IMR-90 (cell line): ENCODE data around the gene ACTR3C. TPM values are rescaled to one million over a fixed set of nuclear protein-coding genes. Genes with fewer than 3 reads are reported as not detected.
A peak's percentile ranks its signal among the peaks of the same experiment; 100 is the strongest.

Source experiments
- ATAC-seq: fragments of 200-7000 bp; cut with Tn5 transposase; 2 replicates; pipeline ENCODE4 v1.9.1; 2020; ENCODE audit warnings: low read depth, mild to moderate bottlenecking, moderate library complexity
- BruUV-seq: library from RNA; stranded (reverse); fragments of 400-500 nt; replicated peaks from 2 replicates; lab custom pipeline; 2021; lab: Mats Ljungman, UMichigan
- CTCF ChIA-PET: fragments of 300-600 bp; formaldehyde crosslinking; extraction: SDS; loops from one replicate; lab custom pipeline; 2021; ENCODE audit warnings: antibody characterized with exemption; lab: Yijun Ruan, JAX
- POLR2A ChIA-PET: fragments of 300-600 bp; sonication (Branson Sonifier 250); formaldehyde crosslinking; loops from one replicate; lab custom pipeline; 2022; ENCODE audit warnings: antibody characterized with exemption; ENCODE audit not compliant: unreplicated experiment; lab: Charles Lee
- DNase-seq: peaks from one replicate; pipeline ENCODE4 v3.0.0; 2013
- H2AFZ ChIP-seq: replicated peaks from 2 replicates; pipeline ENCODE3; 2013; ENCODE audit warnings: low read length, mild to moderate bottlenecking; ENCODE audit not compliant: poor library complexity
- H2AK5ac ChIP-seq: 2 replicates; pipeline ENCODE4 v1.6.1; 2013; ENCODE audit warnings: low read depth, low read length, inconsistent platforms
- H2AK9ac ChIP-seq: replicated peaks from 2 replicates; pipeline ENCODE3; 2013; ENCODE audit warnings: mild to moderate bottlenecking, low read depth, low read length, moderate library complexity; ENCODE audit not compliant: poor library complexity
- H2BK120ac ChIP-seq: 2 replicates; pipeline ENCODE4 v1.6.1; 2013; ENCODE audit warnings: low read depth, low read length, inconsistent platforms
- H2BK15ac ChIP-seq: 3 replicates; pipeline ENCODE4 v1.6.1; 2013; ENCODE audit warnings: low read depth, low read length, inconsistent platforms
- H2BK20ac ChIP-seq: 2 replicates; pipeline ENCODE4 v1.6.1; 2013; ENCODE audit warnings: low read depth, mild to moderate bottlenecking, inconsistent platforms, low read length, moderate library complexity
- H2BK5ac ChIP-seq: 2 replicates; pipeline ENCODE4 v1.6.1; 2013; ENCODE audit warnings: mild to moderate bottlenecking, low read depth, low read length, inconsistent platforms; ENCODE audit not compliant: poor library complexity, severe bottlenecking
- H3K14ac ChIP-seq: replicated peaks from 2 replicates; pipeline ENCODE4 v1.6.1; 2013; ENCODE audit warnings: low read depth, low read length, inconsistent platforms
- H3K18ac ChIP-seq: 2 replicates; pipeline ENCODE4 v1.6.1; 2013; ENCODE audit warnings: low read depth, low read length, control low read depth
- H3K23ac ChIP-seq: 2 replicates; pipeline ENCODE4 v1.6.1; 2013; ENCODE audit warnings: low read depth, low read length, inconsistent platforms
- H3K27ac ChIP-seq: 2 replicates; pipeline ENCODE4 v1.5.1; 2013; ENCODE audit warnings: mild to moderate bottlenecking, control low read depth, low read length; ENCODE audit not compliant: insufficient read depth
- H3K27me3 ChIP-seq: 2 replicates; pipeline ENCODE4 v1.6.1; 2013; ENCODE audit warnings: low read length; ENCODE audit not compliant: control insufficient read depth, insufficient read depth
- H3K36me3 ChIP-seq: 2 replicates; pipeline ENCODE4 v1.6.1; 2013; ENCODE audit warnings: low read length, mixed read lengths; ENCODE audit not compliant: control insufficient read depth, insufficient read depth
- H3K4ac ChIP-seq: 2 replicates; pipeline ENCODE4 v1.6.1; 2013; ENCODE audit warnings: low read depth, low read length, inconsistent platforms
- H3K4me1 ChIP-seq: 2 replicates; pipeline ENCODE4 v1.6.1; 2013; ENCODE audit warnings: low read length, mixed read lengths; ENCODE audit not compliant: control insufficient read depth, insufficient read depth
- H3K4me2 ChIP-seq: 2 replicates; pipeline ENCODE4 v1.6.1; 2013; ENCODE audit warnings: low read depth, mild to moderate bottlenecking, control low read depth, low read length, moderate library complexity
- H3K4me3 ChIP-seq: 2 replicates; pipeline ENCODE4 v1.5.1; 2013; ENCODE audit warnings: low read depth, mild to moderate bottlenecking, control low read depth, low read length, moderate library complexity; ENCODE audit not compliant: insufficient read depth
- H3K56ac ChIP-seq: 2 replicates; pipeline ENCODE4 v1.6.1; 2013; ENCODE audit warnings: low read length, inconsistent platforms; ENCODE audit not compliant: insufficient read depth; ENCODE audit errors: extremely low read depth
- H3K79me1 ChIP-seq, 2 experiments: 2 replicates each; pipeline ENCODE4 v1.6.1; 2013; ENCODE audit warnings: low read length in 2 of 2, inconsistent platforms in 1 of 2, low read depth in 1 of 2
- H3K9ac ChIP-seq: 2 replicates; pipeline ENCODE4 v1.6.1; 2013; ENCODE audit warnings: low read depth, low read length, control low read depth
- H3K9me1 ChIP-seq: 2 replicates; pipeline ENCODE4 v1.6.1; 2013; ENCODE audit warnings: low read length, inconsistent platforms; ENCODE audit not compliant: insufficient read depth
- H3K9me3 ChIP-seq: 2 replicates; pipeline ENCODE4 v1.6.1; 2013; ENCODE audit warnings: low read length; ENCODE audit not compliant: control insufficient read depth, insufficient read depth
- H4K20me1 ChIP-seq: 2 replicates; pipeline ENCODE4 v1.6.1; 2013; ENCODE audit warnings: low read length, inconsistent platforms; ENCODE audit not compliant: insufficient read depth
- H4K5ac ChIP-seq: 2 replicates; pipeline ENCODE4 v1.6.1; 2013; ENCODE audit warnings: mild to moderate bottlenecking, low read depth, low read length, control low read depth
- H4K8ac ChIP-seq, 2 experiments: 2 replicates each; pipeline ENCODE4 v1.6.1; 2013; ENCODE audit warnings: low read depth in 2 of 2, low read length in 2 of 2, control low read depth in 1 of 2, inconsistent platforms in 1 of 2
- H4K91ac ChIP-seq: 2 replicates; pipeline ENCODE4 v1.6.1; 2013; ENCODE audit warnings: low read depth, low read length, inconsistent platforms; ENCODE audit not compliant: insufficient read depth
- BHLHE40 ChIP-seq: fragments of 150-350 bp; IDR thresholded peaks from 2 replicates; pipeline ENCODE4 v1.6.1; 2016; ENCODE audit warnings: mild to moderate bottlenecking, low read depth, low read length
- CEBPB ChIP-seq: IDR thresholded peaks from 2 replicates; pipeline ENCODE4 v1.6.1; 2012; ENCODE audit warnings: low read depth, low read length, improper control_type of control experiment
- ELK1 ChIP-seq: fragments of 150-350 bp; IDR thresholded peaks from 2 replicates; pipeline ENCODE4 v1.6.1; 2016; ENCODE audit warnings: low read depth, mild to moderate bottlenecking, low read length, moderate library complexity, borderline replicate concordance
- MAFK ChIP-seq: IDR thresholded peaks from 2 replicates; pipeline ENCODE4 v1.6.1; 2012; ENCODE audit warnings: low read depth, low read length, improper control_type of control experiment
- MXI1 ChIP-seq: IDR thresholded peaks from 2 replicates; pipeline ENCODE4 v1.6.1; 2012; ENCODE audit warnings: low read depth, mild to moderate bottlenecking, low read length, moderate library complexity, borderline replicate concordance
- NFE2L2 ChIP-seq: fragments of 150-350 bp; IDR thresholded peaks from 2 replicates; pipeline ENCODE4 v1.6.1; 2016; ENCODE audit warnings: low read depth, mild to moderate bottlenecking, low read length
- RAD21 ChIP-seq: IDR thresholded peaks from 2 replicates; pipeline ENCODE4 v1.6.1; 2012; ENCODE audit warnings: low read length, improper control_type of control experiment
- RFX5 ChIP-seq: IDR thresholded peaks from 2 replicates; pipeline ENCODE4 v1.8.0; 2012; ENCODE audit warnings: low read depth, mild to moderate bottlenecking, low read length, moderate library complexity
- USF2 ChIP-seq: fragments of 150-350 bp; IDR thresholded peaks from 2 replicates; pipeline ENCODE4 v1.6.1; 2017; ENCODE audit warnings: mild to moderate bottlenecking, antibody characterized with exemption, low read length, low read depth
- WGBS, 2 experiments: methylation state at CpG; one replicate each; pipeline versions ENCODE4 v1.1.5 to v1.1.7; 2013; ENCODE audit warnings: missing lambda C conversion rate in 2 of 2; ENCODE audit not compliant: insufficient read length in 1 of 2; ENCODE audit errors: extremely low coverage in 2 of 2; 5-methylcytosine and 5-hydroxymethylcytosine counted together
- dilution Hi-C: fragments of 300-500 bp; cut with HindIII; formaldehyde crosslinking; loops from one replicate; pipeline ENCODE4 v1.14.3; 2018; ENCODE audit warnings: low sequenced_read_pairs; ENCODE audit not compliant: unreplicated experiment
- in situ Hi-C: fragments of 300-500 bp; cut with MboI; formaldehyde crosslinking; loops from 3 replicates; pipeline ENCODE4 v1.14.3; 2019; ENCODE audit warnings: low sequenced_read_pairs, inconsistent platforms, mixed read lengths
- intact Hi-C: fragments of 100-400 bp; cut with micrococcal nuclease; formaldehyde crosslinking; loops from 2 replicates; pipeline ENCODE4 v1.10.0; 2022
- polyA plus RNA-seq, 3 experiments: library from polyadenylated mRNA; depleted of rRNA; stranded (reverse); fragments of >200 nt; gene quantifications; 2 replicates each; pipeline ENCODE4 v1.2.3, GENCODE V29; 2012; ENCODE audit warnings: low replicate concordance in 1 of 3
- total RNA-seq: library from RNA; depleted of rRNA; stranded (reverse); fragments of >200 nt; gene quantifications from 2 replicates; pipeline ENCODE4 v1.2.3, GENCODE V29; 2012

ACTR3C gene
- total and polyA plus RNA-seq, 2 of the 4 experiments (the other 2 are of a cell fraction), result not detected

- Histone ChIP-seq H2AK5ac (peak overlapping the region; percentile 66; the same call in 1 of the 2 replicates), H4K20me1 (0 out of 2 replicates have a peak, but pooled peaks cover 3% of the 10 kb centered on the region), H4K5ac (peak overlapping the region; percentile 65), H3K4me3 (no peak overlapping the region), H2BK120ac (peak overlapping the region; percentile 80), H3K23ac (peak overlapping the region; percentile 52; the same call in 1 of the 2 replicates), H4K8ac (peak overlapping the region in 1 of 2 experiments; percentile 64; a peak in 2 of 4 replicates), H3K36me3 (no peaks in the 10 kb centered on the region), H2AFZ (peak overlapping the region; percentile 47), H2BK20ac (peak overlapping the region; percentile 77), H3K4me2 (peak overlapping the region; percentile 62; the same call in 1 of the 2 replicates), H3K79me1 (no peaks in the 10 kb centered on the region), H3K9me1 (peaks cover 11% of the 10 kb centered on the region; the same call in 1 of the 2 replicates), H3K18ac (peak overlapping the region; percentile 68), H3K27me3 (peaks cover 1% of the 10 kb centered on the region), H3K56ac (no peak overlapping the region), H2BK15ac (0 out of 3 replicates have a peak overlapping the region, but pooled peaks have one; percentile 6), H3K9me3 (no peaks in the 10 kb centered on the region), H3K14ac (peak overlapping the region; percentile 75), H2BK5ac (peak overlapping the region; percentile 58), H3K9ac (peak overlapping the region; percentile 27; the same call in 1 of the 2 replicates), H2AK9ac (no peak overlapping the region), H3K27ac (peak overlapping the region; percentile 87; the same call in 1 of the 2 replicates), H3K4me1 (peaks cover 28% of the 10 kb centered on the region), H4K91ac (peak overlapping the region; percentile 64), H3K4ac (peak overlapping the region; percentile 65)
- POLR2A ChIA-PET, result interaction anchor here (0.6 to 0.7 kb wide), 2 partner anchors 33 to 37 kb away, joined by 5 to 6 read pairs; partner anchors contain the start of gene REPIN1
- ATAC-seq (no peak), DNase-seq (no peak)
- in situ Hi-C loops (no loop called here), dilution Hi-C loops (no loop called here), intact Hi-C loops (loop anchor here (1.0 kb wide), 1 partner anchor 34 kb away; no protein-coding TSS in a partner anchor)
- no peak for TF ChIP-seq NFE2L2
- no peak for TF ChIP-seq CEBPB
- TF ChIP-seq BHLHE40, result no peak
- no peak for TF ChIP-seq RAD21
- TF ChIP-seq USF2, result no peak
- no peak for TF ChIP-seq ELK1
- no peak for TF ChIP-seq MXI1
- no peak for TF ChIP-seq MAFK
- TF ChIP-seq RFX5, result no peak
- no TSS peak for BruUV-seq
- 67% methylated on average over 1 of the region's 6 CpGs; no CpG with 5 or more reads in 1 of the 2 experiments for WGBS, 2 experiments
- CTCF ChIA-PET, result no interaction called here
Measured at GRCh38 chr7:150335774-150336112, 12.4 kb upstream of the ACTR3C start.
